Measurements from ENCODE around the gene SNX32. TPM values are rescaled to one million over a fixed set of nuclear protein-coding genes. Genes with fewer than 3 reads are reported as not detected.

Gene SNX32
- total and polyA plus RNA-seq, 9 of the 15 experiments (the other 6 are each of a cell fraction or from before 2014, with no cell fraction given) = 0.03 TPM; not detected in 7

GRCh38 chr11:65888163-65888814, 54.5 kb downstream of the SNX32 start, which contains the start of gene FIBP (continued):
- TF ChIP-seq ZNF511 (CRISPR knock-in tag; IDR thresholded peaks at IDR 0.05) = peak; percentile 58; the same call in 1 of the 2 replicates
- no peak for TF ChIP-seq ZNF655 (CRISPR knock-in tag; IDR thresholded peaks at IDR 0.05)
- TF ChIP-seq NEUROD1 (IDR thresholded peaks at IDR 0.05; ENCODE audit: borderline replicate concordance, low read depth, low read length, partially characterized antibody) = peak; percentile 75
- no peak for TF ChIP-seq MAFF (IDR thresholded peaks at IDR 0.05; ENCODE audit: low read length)
- no peak for TF ChIP-seq RBM39 (optimal IDR thresholded peaks at IDR 0.05; ENCODE audit: low read depth, low read length)
- TF ChIP-seq ZBTB40 (IDR thresholded peaks at IDR 0.05) = peak; percentile 96
- TF ChIP-seq ZBTB40 (CRISPR knock-in tag; IDR thresholded peaks at IDR 0.05) = no peak
- TF ChIP-seq ZNF263 (CRISPR knock-in tag; IDR thresholded peaks at IDR 0.05; ENCODE audit: borderline replicate concordance) = peak; percentile 98
- peak; percentile 96 for TF ChIP-seq AFF4 (CRISPR knock-in tag; IDR thresholded peaks at IDR 0.05)
- TF ChIP-seq ZNF184 (CRISPR knock-in tag; IDR thresholded peaks at IDR 0.05) = no peak
